RKO (cell line): ENCODE measurements around the gene OR13C2.
A peak's percentile ranks its signal among the peaks of the same experiment; 100 is the strongest.
"Not testable (repeated sequence)": the region's sequence is repeated elsewhere in the genome, so short reads cannot be mapped to it uniquely, and the experiment has no call there.

ENCODE experiments used
- DNase-seq: peaks from one replicate; pipeline ENCODE4 v3.0.0-alpha.2; 2016; ENCODE audit warnings: low spot score

OR13C2 gene

GRCh38 chr9:104605527-104605926, at the start of gene OR13C2:
Gene OR13C2 (minus strand): TSS chr9:104605627. CDS start chr9:104605627, 0 bp downstream.
- DNase-seq: not testable (repeated sequence)

DNA sequence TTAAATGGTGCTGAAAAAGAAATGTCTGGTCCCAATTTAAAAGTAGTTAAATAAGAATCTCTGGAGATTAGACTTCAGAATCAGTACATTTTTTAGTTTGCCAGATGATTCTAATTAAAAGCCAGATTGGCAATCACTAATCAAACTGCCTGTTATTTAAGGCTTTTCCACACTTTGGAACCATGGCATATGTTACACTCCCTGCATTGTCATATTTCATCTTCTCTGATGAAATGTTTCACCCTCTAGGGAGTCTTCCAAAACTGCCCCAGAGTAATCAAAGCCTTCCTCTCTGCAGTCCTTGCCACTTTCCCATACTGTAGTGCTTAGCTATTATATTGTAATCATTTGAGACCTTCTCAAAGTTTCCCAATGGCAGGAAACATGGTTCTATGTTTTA, 30.0 kb upstream of the OR13C2 start:
- no peak for DNase-seq

DNA sequence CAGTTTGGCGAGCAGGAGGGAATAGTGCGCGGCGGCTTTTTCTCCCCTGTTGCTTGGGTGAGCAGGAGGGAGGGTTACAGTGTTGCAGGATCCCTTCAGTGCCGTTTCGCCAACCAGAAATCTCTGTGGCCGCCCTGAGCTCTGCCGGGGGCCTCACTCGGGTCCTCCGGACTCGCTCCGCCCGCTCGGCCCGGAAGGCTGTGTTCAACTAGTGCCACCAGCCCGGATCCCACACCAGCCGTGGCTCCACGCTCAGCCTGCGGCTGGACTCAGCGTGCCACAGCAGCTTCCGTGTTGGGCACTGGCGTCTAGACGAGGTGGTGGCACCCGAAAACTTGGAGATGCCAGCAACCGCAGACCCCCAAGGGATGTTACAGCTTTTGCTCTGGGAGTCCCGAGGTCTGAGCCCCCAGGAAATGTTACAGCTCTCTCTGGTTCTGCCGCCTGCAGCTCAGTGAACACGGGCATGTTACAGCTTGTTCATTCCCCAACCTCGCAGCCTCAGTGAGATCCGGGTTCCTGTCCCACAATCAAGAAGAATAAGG, 28.6 kb upstream of the OR13C2 start:
- DNase-seq: no peak

- not testable (repeated sequence) for DNase-seq
Measured at GRCh38 chr9:104625964-104626363, 20.5 kb upstream of the OR13C2 start.

DNA sequence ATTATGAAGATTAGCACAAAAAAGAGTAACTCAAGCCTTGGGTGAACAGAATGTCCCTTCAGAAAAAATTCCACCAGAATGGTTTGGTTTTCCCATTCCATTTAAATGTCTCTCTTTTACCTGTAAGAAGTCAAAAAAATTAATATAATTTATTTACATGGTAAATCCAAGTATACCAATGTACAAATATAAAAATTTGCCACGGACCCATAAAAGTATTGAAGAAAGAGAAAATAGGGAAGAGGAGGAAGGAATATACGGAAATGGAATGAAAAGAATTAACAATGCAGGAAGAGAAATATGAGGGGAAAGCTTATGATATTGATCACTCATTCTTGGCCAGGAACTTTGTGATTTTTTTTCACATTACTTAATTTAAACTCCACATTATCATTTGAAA, 12.7 kb upstream of the OR13C2 start, which contains the start of gene OR13C9:
OR13C9 (minus strand) TSS at position 101 of the 400 bp plus-strand sequence; CDS start at position 101, 0 bp downstream.
- DNase-seq: no peak

DNA sequence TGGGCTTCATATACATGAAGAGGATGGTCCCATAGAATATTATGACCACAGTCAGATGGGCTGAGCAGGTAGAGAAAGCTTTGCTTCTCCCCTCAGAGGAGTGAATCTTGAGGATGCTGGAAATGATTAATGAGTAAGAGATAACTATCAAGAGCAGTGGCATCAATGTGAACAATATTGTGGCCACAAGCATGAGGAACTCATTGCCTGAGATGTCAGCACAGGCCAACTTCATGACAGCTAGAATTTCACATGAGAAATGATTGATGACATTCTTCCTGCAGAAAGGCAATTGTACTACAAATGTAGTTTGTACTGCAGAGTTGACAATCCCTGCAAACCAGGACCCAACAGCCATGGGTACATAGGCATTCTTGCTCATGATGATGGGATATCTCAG, 12.0 kb upstream of the OR13C2 start:
- DNase-seq: no peak

GRCh38 chr9:104611213-104611612, 5.8 kb upstream of the OR13C2 start:
- no peak for DNase-seq

DNA sequence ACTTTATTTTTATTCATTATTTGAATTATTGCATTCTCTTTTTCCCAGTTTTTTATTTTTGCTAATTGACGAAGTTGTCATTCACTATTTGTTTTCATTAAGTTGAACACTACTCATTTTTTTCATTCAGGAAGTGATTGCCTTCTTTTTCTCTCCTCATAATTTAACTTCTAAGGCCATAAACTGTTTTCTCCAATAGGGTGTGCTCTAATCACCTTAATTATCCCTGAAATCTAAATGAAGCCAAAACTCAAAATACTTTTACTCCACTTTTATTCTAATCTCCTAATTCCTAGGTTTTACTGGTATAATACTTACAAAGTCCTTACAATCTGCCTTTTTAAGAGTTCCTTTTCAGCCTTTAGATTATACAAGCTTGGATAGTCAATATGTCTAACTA, 2.9 kb upstream of the OR13C2 start:
- peak; percentile 69 for DNase-seq

GRCh38 chr9:104606152-104606551, 725 bp upstream of the OR13C2 start:
- DNase-seq: no peak

- DNase-seq: no peak
Measured at GRCh38 chr9:104604801-104605200, 626 bp downstream of the OR13C2 start.

GRCh38 chr9:104599313-104599712, 6.1 kb downstream of the OR13C2 start, which contains the start of gene OR13C5:
Gene OR13C5 (minus strand): TSS chr9:104599413. CDS start chr9:104599413, 0 bp downstream.
- DNase-seq: not testable (repeated sequence)

DNA sequence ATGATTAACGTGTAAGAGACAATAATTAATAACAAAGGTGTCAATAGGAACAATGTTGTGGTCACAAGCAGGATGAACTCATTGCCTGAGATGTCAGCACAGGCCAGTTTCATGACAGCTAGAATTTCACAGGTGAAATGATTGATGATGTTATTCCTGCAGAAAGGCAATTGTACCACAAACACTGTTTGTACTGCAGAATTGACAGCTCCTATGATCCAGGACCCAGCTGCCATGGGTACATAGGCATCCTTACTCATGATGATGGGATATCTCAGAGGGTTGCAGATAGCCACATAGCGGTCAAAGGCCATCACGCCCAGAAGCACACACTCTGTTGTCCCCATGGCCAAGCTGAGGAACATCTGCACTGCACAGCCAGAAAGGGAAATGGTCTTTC, 6.7 kb downstream of the OR13C2 start:
- DNase-seq: not testable (repeated sequence)

- DNase-seq: no peak
Measured at GRCh38 chr9:104589626-104590025, 15.8 kb downstream of the OR13C2 start.

DNA sequence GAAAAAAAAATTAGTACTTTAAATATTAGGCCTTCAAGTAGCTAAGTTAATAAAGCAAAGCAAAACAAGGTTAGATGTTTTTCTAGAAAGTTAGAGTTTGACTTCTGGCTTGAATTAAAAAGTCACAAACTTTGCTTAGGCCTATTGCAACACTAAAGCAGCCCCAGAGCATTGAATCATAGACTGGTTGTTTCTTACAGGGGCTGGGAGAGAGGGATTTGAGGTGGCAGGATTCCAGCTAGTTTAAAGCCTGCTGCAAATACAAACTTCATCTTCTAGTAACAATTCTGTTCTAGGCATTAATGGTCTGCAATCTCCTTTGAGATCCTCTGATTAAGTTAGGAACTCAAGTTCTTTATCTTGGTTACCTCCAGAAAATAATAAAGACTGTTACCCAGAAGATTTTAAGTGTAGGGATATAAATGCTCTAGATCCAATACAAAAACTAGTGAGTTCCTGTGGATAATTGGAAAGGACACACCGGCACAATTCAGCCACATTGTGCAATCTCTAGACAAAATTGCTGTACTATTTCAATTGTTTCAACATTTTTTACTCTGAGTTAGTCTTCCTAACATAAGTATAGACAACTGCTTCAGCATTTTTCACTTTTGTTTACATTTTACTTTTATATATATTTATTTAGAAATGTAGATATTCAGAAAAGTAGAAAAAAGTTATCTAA, 18.8 kb downstream of the OR13C2 start:
- DNase-seq: no peak

- DNase-seq: no peak
Measured at GRCh38 chr9:104580562-104580961, 24.9 kb downstream of the OR13C2 start.

GRCh38 chr9:104577263-104577662, 28.2 kb downstream of the OR13C2 start:
- DNase-seq: no peak

DNA sequence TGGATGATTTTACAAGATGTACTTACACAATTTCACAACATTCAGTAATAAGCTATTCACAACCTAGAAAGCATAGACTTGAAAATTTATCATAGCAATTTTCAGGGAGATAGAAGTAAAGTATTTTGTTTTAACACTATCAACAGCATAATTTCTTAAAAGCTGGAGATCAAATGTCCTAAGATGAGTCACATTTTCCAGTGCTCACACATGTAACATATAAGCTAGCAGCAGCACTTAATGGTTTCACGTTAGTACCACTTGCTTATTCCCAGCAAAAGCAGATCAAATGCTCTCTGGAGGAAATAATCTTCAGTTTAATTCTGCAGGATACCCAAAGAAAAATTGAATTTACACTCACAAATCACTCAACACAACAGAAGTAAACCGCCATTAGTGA, 30.0 kb downstream of the OR13C2 start:
- DNase-seq: no peak

DNA sequence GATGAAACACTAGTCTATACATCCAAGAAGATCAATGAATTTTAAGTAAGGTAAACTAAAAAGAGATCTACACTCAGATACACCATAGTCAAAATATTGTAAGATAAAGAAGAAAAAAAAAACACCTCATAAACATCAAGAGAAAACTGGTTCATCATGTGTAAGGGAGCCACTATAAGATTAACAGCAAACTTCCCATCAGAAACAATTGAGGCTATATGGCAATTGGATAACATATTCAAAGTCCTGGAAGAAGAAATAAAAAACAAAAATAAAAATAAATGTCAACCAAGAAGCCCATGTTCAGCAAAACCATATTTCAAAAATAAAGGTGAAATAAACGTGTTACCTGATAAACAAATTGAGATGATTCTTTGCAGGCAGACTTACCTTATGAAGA, 32.8 kb downstream of the OR13C2 start:
- DNase-seq: no peak

DNA sequence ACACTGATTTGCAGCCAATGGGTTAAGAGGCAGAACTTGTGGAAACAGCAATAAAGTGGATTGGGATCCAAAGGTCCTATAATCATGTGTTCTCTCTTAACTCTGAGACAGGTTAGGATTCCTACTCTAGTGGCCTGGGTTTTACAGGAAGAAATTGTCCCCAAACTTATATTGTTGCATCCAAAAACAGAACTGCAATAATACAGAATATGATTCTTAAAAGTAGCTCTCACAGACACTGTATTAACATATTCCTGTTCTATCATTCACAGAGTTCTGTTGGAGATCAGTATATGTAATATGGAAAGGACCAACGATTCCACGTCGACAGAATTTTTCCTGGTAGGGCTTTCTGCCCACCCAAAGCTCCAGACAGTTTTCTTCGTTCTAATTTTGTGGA, 36.6 kb downstream of the OR13C2 start, which contains the start of gene OR13C8:
OR13C8 (plus strand) TSS at position 301 of the 400 bp plus-strand sequence; CDS start at position 301, 0 bp downstream.
- DNase-seq: no peak

DNA sequence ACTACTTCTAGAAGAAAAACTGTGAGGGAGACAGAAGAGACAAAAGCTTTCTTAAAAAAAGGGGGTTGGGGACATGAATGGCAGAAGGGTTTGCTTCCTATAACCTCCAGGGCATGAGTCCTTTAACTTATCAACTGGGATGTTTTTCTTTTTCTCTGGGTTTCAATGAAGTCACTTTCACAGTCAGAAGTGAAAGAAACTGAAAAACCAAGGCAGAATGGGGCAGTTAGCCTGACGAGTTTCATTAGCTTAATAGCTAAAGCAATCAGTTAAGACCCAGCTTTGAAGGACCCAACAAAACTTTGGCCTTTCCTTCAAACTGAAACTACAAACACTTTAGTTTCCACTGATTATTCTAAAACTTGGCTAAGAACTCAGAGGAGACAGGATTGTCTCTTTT, 41.1 kb downstream of the OR13C2 start:
- no peak for DNase-seq

GRCh38 chr9:104556830-104557634, 48.4 kb downstream of the OR13C2 start:
- no peak for DNase-seq

DNA sequence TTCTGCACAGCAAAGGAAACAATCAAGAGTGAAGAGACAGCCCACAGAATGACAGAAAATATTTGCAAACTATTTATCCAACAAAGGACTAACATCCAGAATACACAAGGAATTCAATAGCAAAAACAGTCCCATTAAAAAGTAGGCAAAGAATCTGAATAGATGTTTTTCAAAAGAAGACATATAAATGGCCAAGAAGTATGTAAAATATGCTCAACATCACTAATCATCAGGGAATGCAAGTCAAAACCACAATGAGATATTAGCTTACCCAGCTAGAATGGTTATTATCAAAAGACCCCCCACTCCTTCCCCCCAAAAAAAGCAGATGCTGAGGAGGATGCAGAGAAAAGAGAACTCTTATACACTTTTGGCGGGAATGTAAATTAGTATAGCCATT, 49.9 kb downstream of the OR13C2 start:
- no peak for DNase-seq
